Daoy (cell line): Measurements from ENCODE around the gene CXorf49B. TPM values are rescaled to one million over a fixed set of nuclear protein-coding genes. Genes with fewer than 3 reads are reported as not detected.
"Not testable (repeated sequence)": the region's sequence is repeated elsewhere in the genome, so short reads cannot be mapped to it uniquely, and the experiment has no call there.

Experiments used
- DNase-seq: peaks from one replicate; pipeline ENCODE4 v3.0.0-alpha.2; 2015; ENCODE audit warnings: low read depth
- total RNA-seq: library from RNA; depleted of rRNA; stranded (reverse); fragments of >200 nt; shearing (Covaris generic); gene quantifications from 2 replicates; pipeline ENCODE4 v1.2.3, GENCODE V29; 2014; rRNA removed

Gene CXorf49B
- total RNA-seq, result 0.57 TPM in 1 of 2 replicates, not detected in the other

DNA sequence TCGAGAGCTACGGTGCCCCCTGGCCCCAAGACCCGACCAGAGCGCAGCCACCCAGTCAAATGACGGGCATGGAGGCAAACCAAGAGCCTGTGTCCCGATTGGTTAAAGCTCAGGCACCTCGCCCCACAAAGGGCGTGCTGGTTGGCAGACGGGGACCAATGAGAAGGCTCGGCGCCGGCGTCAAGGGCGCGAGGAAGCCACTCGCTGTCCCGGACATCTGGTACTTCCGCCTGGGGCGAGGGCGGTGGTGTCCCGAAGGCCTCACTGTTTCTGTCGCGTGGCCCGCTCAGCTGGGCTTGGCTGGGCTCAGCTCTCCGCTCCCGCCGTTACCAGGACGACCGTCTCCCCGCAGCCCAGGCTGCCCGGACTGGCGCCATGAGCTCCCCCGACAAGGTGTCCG lies at the start of gene CXorf49B:
CXorf49B (plus strand) TSS at position 301 of the 400 bp plus-strand sequence; CDS start at position 376, 75 bp downstream.
- DNase-seq, result not testable (repeated sequence)

DNA sequence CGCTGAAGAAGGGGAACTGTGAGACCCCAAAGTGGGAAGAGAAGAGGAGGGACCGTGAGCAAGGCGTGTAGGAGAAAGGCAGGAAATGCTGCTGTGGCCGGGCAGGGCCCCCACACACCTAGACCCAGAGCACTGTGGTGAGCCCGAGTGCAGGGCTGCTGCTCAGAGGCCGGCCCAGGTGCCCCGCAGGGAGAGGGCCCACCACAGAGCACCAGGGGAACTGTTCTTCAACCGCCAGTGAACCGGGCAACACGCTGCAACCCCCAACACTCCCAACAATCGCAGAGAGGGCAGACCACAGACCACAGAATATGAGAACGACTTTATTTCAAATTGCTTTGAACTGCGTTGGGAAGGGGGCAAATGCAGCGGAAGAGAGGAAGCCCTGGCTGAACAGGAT lies 49.1 kb upstream of the CXorf49B start:
- not testable (repeated sequence) for DNase-seq

DNA sequence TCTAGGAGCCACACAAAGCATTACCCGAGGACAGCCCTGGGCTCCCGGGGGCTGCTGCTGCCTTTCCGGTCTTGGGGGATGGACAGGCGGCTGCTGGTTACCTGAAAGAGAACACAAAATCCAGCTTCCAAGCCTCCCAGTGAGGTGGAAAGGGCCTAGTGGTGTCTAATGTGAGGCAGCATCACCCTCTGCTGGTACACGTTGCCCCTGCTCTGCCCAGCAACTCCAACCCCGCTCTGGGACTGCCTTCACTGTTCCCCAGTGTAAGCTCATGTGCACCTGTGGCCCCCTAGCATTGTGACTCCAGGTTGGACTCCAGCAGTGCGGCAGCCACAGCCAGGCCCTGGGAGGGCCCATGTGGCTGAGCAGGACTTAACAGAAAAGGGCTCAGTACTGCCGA lies 47.6 kb upstream of the CXorf49B start:
- not testable (repeated sequence) for DNase-seq

DNA sequence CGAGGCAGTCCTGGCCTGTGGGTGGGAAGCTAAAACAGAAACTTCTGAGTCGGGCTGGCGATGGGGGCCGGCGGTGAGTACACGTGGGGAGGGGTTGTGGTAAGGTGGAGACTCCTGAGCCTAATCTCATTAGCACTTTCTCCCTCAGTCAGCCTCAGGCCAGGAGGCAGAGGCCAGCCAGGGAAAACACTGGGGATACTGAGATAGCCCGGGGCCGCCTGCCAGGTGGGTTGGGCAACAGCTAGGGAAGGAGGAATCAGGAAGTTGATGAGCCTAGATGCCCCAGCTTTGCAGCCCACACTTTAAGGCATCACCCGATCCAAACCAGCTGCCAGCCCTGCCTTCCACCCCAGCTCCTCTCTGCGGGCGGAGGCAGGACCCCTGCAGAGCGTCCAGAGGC lies 46.8 kb upstream of the CXorf49B start:
- DNase-seq, result not testable (repeated sequence)

DNA sequence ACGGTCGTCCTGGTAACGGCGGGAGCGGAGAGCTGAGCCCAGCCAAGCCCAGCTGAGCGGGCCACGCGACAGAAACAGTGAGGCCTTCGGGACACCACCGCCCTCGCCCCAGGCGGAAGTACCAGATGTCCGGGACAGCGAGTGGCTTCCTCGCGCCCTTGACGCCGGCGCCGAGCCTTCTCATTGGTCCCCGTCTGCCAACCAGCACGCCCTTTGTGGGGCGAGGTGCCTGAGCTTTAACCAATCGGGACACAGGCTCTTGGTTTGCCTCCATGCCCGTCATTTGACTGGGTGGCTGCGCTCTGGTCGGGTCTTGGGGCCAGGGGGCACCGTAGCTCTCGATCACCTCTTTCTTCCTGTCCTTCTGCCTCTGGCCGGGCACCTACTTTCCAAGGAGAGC lies 45.0 kb upstream of the CXorf49B start, which contains the start of gene CXorf49:
CXorf49 (minus strand) TSS at position 101 of the 400 bp plus-strand sequence. CDS start 134 bp downstream, outside the sequence.
- not testable (repeated sequence) for DNase-seq

DNA sequence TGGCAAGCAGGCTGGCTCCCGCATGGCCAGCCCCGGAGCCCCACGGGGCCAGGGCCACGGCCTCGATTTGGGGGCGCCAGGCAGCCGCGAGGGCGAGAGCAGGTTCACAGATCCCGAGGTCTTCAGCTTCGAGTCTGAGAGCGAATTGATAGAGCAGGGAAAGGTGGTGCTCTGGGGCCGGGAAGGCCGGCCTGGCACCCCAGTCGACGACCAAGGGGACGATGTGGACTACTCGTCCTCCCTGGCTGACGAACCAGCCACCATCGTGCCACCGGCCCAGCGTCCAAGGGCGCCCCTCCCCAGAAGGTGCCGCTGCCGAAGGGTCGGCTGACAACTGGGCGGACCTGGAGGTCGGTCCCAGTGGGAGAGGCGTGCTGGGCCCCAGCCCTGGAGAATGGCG lies 44.0 kb upstream of the CXorf49B start:
- not testable (repeated sequence) for DNase-seq

DNA sequence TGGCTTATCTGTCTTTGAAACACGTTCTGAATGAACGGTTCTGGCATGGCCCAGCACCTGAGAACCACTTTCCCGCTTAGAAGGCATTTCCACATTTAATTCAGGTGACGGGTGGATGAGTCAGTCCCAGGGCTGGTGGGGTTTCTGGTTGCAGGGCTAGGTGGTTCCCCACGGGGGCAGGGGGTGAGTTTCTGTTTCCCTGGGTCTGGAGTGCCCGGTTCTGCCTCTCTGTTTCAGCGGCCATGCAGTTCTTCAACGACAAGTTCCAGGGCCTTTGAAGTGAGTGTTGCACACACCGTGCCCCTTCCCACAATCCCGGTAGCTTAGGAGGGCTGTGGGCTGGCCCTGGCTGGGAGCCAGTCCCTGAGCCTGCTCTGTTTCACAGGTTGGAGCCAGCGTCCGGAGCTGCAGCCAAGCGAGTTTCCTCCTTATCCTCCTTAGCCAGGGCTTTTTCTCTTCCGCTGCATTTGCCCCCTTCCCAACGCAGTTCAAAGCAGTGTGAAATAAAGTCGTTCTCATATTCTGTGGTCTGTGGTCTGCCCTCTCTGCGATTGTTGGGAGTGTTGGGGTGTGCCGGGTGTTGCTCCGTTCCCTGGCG lies 42.8 kb upstream of the CXorf49B start:
- DNase-seq, result not testable (repeated sequence)

DNA sequence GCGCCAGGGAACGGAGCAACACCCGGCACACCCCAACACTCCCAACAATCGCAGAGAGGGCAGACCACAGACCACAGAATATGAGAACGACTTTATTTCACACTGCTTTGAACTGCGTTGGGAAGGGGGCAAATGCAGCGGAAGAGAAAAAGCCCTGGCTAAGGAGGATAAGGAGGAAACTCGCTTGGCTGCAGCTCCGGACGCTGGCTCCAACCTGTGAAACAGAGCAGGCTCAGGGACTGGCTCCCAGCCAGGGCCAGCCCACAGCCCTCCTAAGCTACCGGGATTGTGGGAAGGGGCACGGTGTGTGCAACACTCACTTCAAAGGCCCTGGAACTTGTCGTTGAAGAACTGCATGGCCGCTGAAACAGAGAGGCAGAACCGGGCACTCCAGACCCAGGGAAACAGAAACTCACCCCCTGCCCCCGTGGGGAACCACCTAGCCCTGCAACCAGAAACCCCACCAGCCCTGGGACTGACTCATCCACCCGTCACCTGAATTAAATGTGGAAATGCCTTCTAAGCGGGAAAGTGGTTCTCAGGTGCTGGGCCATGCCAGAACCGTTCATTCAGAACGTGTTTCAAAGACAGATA lies 2.4 kb upstream of the CXorf49B start:
- not testable (repeated sequence) for DNase-seq

DNA sequence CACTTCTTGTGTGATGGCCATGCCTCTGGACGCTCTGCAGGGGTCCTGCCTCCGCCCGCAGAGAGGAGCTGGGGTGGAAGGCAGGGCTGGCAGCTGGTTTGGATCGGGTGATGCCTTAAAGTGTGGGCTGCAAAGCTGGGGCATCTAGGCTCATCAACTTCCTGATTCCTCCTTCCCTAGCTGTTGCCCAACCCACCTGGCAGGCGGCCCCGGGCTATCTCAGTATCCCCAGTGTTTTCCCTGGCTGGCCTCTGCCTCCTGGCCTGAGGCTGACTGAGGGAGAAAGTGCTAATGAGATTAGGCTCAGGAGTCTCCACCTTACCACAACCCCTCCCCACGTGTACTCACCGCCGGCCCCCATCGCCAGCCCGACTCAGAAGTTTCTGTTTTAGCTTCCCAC lies 1.7 kb downstream of the CXorf49B start:
- not testable (repeated sequence) for DNase-seq

DNA sequence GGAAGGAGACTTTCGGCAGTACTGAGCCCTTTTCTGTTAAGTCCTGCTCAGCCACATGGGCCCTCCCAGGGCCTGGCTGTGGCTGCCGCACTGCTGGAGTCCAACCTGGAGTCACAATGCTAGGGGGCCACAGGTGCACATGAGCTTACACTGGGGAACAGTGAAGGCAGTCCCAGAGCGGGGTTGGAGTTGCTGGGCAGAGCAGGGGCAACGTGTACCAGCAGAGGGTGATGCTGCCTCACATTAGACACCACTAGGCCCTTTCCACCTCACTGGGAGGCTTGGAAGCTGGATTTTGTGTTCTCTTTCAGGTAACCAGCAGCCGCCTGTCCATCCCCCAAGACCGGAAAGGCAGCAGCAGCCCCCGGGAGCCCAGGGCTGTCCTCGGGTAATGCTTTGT lies 2.5 kb downstream of the CXorf49B start:
- not testable (repeated sequence) for DNase-seq

DNA sequence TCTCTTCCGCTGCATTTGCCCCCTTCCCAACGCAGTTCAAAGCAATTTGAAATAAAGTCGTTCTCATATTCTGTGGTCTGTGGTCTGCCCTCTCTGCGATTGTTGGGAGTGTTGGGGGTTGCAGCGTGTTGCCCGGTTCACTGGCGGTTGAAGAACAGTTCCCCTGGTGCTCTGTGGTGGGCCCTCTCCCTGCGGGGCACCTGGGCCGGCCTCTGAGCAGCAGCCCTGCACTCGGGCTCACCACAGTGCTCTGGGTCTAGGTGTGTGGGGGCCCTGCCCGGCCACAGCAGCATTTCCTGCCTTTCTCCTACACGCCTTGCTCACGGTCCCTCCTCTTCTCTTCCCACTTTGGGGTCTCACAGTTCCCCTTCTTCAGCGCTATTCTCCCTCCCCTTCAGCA lies 4.0 kb downstream of the CXorf49B start:
- DNase-seq, result not testable (repeated sequence)

DNA sequence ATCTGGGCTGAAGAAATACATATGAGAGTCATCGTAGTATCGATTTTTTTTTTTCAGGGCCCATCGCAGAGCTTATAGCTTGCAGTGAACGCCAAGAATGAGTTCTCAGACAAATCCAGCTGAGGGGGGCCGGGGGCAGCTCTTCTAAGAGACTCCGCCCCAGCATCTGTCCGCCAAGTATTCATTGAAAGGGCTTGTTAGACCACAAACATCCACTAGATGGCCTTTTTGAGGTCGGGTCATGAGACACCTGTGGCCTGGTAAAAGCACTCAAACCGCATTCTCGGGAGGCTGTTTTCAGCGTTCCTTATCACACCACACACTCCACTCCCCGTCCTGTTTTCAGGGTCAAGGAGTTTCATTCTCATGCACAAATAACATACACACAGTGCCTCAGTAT lies 15.2 kb downstream of the CXorf49B start:
- DNase-seq, result not testable (repeated sequence)

DNA sequence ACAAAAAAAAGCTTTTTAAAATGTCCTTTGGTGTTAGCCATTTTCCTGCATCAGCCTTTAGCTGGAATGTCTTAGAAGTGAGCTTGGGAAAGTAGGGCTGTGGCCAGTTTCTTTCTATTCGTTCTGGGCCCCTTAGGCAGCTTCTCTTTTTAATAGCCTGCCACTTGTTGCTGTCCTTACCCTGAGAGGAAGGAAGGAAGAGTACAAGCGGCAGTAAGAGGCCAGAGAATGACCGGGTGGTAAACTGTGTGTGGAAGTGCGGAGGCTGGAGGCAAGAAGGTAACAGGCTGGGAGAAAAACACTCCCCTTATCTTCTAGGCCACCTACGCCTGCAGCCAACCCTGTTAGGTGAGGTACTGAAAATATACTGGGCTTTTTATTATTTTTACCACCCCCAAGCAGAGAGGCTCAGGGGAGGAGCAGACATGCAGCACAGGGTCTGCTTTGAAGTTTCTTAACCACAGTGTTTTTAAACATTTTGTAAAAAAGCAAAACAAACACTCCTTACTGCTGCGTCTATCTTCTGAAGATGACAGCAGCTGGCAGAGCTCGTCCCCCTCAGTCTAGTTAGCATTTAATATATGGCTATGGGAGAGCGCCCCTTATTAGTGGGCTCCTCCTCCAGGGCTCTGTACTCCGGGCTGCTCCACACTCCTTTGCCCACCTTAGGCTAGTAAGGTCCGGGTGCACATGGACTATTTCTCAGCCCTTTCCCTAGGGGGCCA lies 19.2 kb downstream of the CXorf49B start:
- DNase-seq, result not testable (repeated sequence)

DNA sequence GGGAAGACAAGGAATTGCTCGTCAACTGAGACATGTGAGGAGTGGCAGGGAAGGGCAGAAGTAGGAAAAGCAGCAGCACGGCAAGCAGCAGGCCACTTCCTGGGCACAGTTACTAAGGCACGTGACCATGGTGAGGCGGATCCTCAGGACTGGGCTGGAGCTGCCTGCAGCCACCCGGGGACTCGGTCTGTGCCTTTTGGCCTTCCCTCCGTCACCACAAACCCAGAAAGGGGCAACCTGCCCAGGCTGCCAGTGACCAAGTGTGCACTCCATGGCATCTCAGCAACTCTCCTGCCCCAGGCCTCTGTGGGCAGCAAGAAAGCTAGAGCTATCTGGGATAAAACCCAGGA lies 19.8 kb downstream of the CXorf49B start:
- not testable (repeated sequence) for DNase-seq

DNA sequence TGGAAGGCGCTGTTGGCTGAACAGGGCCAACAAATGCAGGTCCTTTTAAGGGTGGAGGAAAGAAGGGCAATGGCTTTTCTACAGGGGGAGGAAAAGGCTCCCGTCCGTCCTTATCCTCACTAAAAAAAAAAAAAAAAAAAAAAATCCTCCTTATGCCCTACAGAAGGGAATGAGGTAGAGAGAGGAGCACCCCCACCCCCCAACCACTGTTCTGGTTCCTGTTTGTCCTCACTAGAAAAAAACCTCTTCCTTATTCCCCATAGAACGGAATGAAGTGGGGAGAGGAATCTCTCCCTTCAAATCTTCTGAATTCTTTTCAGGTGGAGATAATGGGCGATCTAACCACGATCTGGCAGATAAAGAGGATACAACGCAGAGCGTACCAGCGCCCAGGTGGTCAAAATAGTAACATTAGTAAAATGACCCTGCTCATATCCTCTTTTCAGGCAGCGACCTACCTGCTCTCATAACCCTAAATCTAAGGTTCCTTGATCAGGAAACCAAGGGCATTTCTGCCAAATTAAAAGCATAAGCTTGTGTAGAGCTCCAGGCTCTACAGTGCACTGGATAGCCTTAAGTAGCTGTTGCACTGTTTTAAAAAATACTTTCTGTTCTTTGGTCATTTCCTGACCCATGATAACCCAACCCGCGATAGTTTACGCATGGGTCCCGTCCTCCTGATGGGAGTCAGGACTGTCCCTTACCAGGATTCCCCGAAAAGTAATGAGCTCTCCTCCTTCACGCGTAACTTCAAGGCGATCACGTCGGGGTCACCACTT lies 20.6 kb downstream of the CXorf49B start:
- not testable (repeated sequence) for DNase-seq

DNA sequence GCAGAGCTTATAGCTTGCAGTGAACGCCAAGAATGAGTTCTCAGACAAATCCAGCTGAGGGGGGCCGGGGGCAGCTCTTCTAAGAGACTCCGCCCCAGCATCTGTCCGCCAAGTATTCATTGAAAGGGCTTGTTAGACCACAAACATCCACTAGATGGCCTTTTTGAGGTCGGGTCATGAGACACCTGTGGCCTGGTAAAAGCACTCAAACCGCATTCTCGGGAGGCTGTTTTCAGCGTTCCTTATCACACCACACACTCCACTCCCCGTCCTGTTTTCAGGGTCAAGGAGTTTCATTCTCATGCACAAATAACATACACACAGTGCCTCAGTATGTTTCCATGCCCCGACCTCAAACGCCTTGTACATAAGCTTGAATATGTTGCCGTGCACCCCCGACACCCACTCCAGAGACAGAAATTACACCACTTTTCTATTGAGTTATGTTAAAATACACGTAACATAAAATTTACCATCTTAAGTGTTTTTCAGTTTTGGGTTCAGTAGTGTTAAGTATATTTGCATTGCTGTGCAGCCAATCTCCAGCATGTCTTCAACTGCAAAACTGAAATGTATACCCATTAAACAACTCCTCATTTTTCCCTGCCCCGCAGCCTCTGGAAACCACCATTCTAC lies 21.3 kb downstream of the CXorf49B start:
- not testable (repeated sequence) for DNase-seq

DNA sequence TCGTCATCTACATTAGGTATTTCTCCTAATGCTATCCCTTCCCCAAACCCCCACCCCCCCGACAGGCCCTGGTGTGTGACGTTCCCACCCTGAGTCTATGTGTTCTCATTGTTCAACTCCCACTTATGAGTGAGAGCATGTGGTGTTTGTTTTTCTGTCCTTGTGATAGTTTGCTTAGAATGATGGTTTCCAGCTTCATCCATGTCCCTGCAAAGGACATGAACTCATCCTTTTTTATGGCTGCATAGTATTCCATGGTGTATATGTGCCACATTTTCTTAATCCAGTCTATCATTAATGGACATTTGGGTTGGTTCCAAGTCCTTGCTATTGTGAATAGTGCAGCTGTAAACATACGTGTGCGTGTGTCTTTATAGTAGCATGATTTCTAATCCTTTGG lies 43.3 kb downstream of the CXorf49B start:
- DNase-seq, result not testable (repeated sequence)

DNA sequence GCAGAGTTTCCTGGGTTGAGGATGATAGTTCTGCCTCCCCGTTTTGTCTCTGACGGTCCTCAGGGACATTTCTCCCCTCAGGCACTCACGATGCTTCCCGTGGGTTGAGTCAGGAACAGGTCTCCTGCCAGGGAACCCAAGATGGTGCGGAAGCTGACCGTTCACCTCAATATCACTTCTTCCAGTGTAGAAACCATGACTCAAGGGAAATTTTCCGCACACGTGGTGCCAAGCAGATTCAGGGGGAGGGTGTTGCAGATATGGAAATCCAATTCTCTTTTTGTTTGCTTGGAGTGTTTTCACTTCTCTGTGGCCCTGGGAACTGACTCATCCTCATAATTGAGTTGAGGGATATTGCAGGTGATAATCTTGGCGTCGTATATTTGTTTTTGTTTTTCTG lies 46.7 kb downstream of the CXorf49B start:
- DNase-seq, result peak; percentile 90

DNA sequence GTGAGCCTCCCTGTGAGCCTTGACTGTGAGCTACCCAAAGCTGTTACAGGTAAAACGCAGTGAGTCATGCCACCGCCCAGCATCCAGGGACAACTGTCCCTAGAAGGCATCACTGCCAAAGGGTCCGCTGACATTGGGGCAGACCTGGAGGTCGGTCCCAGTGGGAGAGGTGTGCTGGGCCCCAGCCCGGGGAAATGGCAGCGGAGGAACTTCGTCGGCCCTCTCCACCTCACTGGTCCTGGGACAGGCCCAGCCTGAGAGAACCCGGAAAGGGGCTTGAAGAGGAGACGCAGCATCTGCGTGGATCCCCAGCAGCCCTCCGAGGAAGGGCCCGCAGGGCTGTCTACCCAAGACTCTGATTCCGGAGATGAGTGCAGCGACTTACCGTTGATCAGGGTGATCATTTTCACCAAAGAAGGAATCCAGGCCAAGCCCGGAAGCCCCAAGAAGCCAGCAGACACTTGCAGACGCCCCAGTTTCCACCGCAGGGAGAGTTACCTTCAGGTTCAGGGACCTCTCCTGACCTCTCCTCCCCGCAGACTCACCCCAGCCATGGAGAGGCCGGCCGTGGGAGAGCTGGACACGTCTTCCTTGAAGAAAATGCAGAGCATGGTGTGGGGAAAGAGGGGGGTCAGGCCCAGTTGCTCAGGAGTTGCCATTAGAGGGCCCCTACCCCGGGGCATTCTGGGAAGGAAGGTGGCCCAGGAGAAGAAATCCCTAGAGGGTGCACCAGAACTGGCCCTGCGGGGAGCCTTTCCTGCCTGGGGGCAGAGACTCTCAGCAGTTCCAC lies 51.2 kb downstream of the CXorf49B start:
- no peak for DNase-seq

DNA sequence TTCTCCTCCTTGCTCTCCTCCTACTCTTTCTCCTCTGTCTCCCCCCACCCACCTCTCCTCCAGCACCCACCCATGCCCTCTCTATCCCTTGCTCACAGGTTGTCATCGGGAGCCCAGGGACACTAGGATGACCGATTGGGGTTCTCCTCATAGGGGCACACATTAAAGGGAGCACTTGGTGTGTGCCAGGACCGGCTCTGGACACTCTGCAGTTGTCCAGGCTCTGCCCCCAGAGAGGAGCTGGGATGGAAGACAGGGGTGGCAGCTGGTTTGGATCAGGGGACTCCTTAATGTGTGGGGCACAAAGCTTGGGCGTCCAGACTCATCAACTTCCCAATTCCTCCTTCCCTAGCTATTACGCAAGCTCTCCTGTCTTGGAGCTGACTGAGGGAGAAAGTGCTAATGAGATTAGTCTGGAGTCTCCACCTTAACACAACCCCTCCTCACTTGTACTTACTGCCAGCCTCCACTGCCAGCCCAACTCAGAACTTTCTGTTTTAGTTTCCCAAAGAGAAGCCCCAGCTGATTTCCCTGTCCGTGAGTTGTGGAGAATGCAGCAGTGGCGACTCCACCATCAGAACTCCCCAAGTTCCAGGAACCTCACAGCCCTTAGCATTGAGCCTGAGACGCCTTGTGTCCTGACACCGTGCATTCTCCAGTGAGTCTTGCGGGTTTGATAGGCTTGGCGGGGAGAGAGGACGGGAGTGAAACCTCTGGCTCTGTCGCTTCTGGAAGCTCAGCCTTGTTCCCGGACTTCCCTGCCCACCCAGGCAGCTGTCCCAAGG lies 52.2 kb downstream of the CXorf49B start:
- peak; percentile 1 for DNase-seq
